MM.1S (cell line): ENCODE measurements around the gene CWC15.

Experiments used
- EZH2 ChIP-seq: fragments of 300-600 bp; sonication (generic); optimal IDR thresholded peaks from 2 replicates; pipeline ENCODE3; 2017; ENCODE audit warnings: low read depth, mild to moderate bottlenecking, antibody characterized with exemption, low read length, mixed read lengths
- EZH2phosphoT487 ChIP-seq: fragments of 300-600 bp; sonication (generic); IDR thresholded peaks from 2 replicates; pipeline ENCODE4 v1.6.1; 2018; ENCODE audit warnings: antibody characterized with exemption, low read length
- TF ChIP-seq, protein P1 (sequence below): fragments of 300-600 bp; sonication (generic); IDR thresholded peaks from 2 replicates; pipeline ENCODE4 v1.5.1; 2016; ENCODE audit warnings: antibody characterized with exemption, low read length, mixed read lengths

DNA sequence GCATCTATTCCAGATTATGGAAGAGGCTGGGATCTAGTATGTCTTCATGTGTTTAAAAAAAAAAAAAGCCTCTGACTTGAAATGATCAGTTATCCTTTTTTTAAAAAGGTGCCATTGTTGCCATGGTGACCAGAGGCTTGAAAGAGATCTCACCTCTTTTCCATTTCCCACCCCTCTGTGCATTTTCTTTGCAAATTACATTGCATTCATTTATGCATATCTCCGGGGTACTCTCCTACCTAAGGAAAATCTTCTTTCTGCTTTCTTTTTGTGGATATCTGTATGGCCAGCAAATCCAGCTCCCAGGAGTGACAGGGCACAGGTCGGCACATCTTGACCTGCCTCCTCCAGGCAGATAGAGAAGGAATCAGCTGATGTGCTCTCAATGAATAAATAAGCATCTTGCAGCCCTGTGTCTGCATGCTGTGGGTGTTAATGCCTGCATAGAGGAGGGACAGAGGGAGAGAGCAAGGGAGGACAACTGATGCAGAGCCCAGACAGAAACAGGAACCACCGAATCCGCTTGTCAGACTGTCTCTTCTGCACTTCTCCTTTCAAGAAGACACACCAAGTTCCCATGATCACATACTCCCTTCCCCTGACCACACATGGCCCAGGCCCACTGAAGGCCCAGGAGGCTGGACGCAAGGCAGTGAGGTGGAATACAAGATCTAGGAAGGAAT lies 50.9 kb downstream of the CWC15 start:
- TF ChIP-seq, protein P1, sequence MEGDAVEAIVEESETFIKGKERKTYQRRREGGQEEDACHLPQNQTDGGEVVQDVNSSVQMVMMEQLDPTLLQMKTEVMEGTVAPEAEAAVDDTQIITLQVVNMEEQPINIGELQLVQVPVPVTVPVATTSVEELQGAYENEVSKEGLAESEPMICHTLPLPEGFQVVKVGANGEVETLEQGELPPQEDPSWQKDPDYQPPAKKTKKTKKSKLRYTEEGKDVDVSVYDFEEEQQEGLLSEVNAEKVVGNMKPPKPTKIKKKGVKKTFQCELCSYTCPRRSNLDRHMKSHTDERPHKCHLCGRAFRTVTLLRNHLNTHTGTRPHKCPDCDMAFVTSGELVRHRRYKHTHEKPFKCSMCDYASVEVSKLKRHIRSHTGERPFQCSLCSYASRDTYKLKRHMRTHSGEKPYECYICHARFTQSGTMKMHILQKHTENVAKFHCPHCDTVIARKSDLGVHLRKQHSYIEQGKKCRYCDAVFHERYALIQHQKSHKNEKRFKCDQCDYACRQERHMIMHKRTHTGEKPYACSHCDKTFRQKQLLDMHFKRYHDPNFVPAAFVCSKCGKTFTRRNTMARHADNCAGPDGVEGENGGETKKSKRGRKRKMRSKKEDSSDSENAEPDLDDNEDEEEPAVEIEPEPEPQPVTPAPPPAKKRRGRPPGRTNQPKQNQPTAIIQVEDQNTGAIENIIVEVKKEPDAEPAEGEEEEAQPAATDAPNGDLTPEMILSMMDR, result no peak
- TF ChIP-seq EZH2 (no peak), EZH2phosphoT487 (no peak)
